Measurements from ENCODE around the gene EHF.

EHF gene

DNA sequence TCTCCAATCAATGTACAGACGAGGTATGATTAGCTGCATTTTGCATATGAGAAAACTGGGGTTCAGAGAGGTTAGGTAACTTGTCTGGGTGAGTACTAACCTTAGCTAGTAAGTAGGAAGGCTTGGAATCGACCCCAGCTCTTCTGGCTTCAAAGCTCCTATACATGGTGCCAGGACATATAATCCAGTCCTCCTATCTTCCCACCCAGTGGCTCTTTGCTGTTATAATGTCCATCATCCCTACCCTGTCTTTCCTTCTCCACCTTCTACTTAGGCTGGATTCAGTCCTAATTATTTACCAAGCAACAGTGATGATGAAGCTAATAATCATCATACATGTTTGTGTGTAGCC is 20.0 kb downstream of the EHF start (continued):
- TF ChIP-seq, protein P1, sequence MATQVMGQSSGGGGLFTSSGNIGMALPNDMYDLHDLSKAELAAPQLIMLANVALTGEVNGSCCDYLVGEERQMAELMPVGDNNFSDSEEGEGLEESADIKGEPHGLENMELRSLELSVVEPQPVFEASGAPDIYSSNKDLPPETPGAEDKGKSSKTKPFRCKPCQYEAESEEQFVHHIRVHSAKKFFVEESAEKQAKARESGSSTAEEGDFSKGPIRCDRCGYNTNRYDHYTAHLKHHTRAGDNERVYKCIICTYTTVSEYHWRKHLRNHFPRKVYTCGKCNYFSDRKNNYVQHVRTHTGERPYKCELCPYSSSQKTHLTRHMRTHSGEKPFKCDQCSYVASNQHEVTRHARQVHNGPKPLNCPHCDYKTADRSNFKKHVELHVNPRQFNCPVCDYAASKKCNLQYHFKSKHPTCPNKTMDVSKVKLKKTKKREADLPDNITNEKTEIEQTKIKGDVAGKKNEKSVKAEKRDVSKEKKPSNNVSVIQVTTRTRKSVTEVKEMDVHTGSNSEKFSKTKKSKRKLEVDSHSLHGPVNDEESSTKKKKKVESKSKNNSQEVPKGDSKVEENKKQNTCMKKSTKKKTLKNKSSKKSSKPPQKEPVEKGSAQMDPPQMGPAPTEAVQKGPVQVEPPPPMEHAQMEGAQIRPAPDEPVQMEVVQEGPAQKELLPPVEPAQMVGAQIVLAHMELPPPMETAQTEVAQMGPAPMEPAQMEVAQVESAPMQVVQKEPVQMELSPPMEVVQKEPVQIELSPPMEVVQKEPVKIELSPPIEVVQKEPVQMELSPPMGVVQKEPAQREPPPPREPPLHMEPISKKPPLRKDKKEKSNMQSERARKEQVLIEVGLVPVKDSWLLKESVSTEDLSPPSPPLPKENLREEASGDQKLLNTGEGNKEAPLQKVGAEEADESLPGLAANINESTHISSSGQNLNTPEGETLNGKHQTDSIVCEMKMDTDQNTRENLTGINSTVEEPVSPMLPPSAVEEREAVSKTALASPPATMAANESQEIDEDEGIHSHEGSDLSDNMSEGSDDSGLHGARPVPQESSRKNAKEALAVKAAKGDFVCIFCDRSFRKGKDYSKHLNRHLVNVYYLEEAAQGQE (tag by site-specific recombination; IDR thresholded peaks at IDR 0.05) = no peak
- TF ChIP-seq, protein P2, sequence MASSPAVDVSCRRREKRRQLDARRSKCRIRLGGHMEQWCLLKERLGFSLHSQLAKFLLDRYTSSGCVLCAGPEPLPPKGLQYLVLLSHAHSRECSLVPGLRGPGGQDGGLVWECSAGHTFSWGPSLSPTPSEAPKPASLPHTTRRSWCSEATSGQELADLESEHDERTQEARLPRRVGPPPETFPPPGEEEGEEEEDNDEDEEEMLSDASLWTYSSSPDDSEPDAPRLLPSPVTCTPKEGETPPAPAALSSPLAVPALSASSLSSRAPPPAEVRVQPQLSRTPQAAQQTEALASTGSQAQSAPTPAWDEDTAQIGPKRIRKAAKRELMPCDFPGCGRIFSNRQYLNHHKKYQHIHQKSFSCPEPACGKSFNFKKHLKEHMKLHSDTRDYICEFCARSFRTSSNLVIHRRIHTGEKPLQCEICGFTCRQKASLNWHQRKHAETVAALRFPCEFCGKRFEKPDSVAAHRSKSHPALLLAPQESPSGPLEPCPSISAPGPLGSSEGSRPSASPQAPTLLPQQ (tag by site-specific recombination; IDR thresholded peaks at IDR 0.05) = no peak

DNA sequence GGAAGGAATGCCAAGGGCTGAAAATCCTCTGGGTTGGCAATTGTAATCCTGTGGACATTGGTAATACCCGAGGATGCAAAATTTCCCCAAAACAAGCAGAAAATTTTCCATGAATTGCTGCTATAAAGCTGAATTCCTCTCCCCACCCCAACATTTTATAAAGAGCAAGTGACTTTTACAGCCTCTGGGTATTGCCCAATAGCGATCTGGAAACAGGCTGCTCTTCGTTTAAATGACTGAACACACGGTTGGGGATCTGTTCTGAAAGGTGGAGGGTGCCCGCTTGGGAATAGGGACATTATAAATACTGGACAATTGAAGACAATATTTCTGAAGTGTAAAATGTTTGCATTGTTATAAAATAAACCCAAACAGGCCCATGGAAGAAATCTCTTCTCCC is 20.6 kb downstream of the EHF start:
- POLR2A ChIA-PET = no interaction called here
- Histone ChIP-seq H3K9me3 (ENCODE audit: control insufficient read depth, insufficient read depth, low read depth, low read length) (no peaks in the 10 kb centered on the region), H3K27ac (ENCODE audit: extremely low read depth, low read depth, low read length) (no peak overlapping the region), H3K4me3 (ENCODE audit: low read depth, low read length) (no peak overlapping the region), H3K4me1 (ENCODE audit: control insufficient read depth, insufficient read depth, low read length) (no peaks in the 10 kb centered on the region), H3K36me3 (ENCODE audit: control insufficient read depth in 2 of 2, insufficient read depth in 1 of 2, low read length in 2 of 2) (no peaks in the 10 kb centered on the region)
- TF ChIP-seq ZNF426 (tag by site-specific recombination; IDR thresholded peaks at IDR 0.05) (no peak), ZNF596 (tag by site-specific recombination; IDR thresholded peaks at IDR 0.05) (no peak), ZNF155 (tag by site-specific recombination; IDR thresholded peaks at IDR 0.05) (no peak), ZFP69B (tag by site-specific recombination; IDR thresholded peaks at IDR 0.05) (no peak), ZNF214 (tag by site-specific recombination; IDR thresholded peaks at IDR 0.05; ENCODE audit: borderline replicate concordance) (no peak), BCL11B (tag by site-specific recombination; IDR thresholded peaks at IDR 0.05; ENCODE audit: low read depth) (no peak), KLF1 (tag by site-specific recombination; IDR thresholded peaks at IDR 0.05) (no peak), ZNF19 (tag by site-specific recombination; IDR thresholded peaks at IDR 0.05; ENCODE audit: low read depth) (no peak), ZSCAN30 (tag by site-specific recombination; IDR thresholded peaks at IDR 0.05) (no peak)
- TF ChIP-seq, protein P3, sequence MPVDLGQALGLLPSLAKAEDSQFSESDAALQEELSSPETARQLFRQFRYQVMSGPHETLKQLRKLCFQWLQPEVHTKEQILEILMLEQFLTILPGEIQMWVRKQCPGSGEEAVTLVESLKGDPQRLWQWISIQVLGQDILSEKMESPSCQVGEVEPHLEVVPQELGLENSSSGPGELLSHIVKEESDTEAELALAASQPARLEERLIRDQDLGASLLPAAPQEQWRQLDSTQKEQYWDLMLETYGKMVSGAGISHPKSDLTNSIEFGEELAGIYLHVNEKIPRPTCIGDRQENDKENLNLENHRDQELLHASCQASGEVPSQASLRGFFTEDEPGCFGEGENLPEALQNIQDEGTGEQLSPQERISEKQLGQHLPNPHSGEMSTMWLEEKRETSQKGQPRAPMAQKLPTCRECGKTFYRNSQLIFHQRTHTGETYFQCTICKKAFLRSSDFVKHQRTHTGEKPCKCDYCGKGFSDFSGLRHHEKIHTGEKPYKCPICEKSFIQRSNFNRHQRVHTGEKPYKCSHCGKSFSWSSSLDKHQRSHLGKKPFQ (tag by site-specific recombination; IDR thresholded peaks at IDR 0.05) = no peak
- TF ChIP-seq, protein P4, sequence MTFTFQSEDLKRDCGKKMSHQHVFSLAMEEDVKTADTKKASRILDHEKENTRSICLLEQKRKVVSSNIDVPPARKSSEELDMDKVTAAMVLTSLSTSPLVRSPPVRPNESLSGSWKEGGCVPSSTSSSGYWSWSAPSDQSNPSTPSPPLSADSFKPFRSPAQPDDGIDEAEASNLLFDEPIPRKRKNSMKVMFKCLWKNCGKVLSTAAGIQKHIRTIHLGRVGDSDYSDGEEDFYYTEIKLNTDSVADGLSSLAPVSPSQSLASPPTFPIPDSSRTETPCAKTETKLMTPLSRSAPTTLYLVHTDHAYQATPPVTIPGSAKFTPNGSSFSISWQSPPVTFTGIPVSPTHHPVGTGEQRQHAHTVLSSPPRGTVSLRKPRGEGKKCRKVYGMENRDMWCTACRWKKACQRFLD (tag by site-specific recombination; IDR thresholded peaks at IDR 0.05) = no peak
- CTCF ChIA-PET = interaction anchor here (0.9 kb wide), 2 partner anchors 55 to 56 kb away, joined by 3 to 4 read pairs; no protein-coding TSS in a partner anchor

DNA sequence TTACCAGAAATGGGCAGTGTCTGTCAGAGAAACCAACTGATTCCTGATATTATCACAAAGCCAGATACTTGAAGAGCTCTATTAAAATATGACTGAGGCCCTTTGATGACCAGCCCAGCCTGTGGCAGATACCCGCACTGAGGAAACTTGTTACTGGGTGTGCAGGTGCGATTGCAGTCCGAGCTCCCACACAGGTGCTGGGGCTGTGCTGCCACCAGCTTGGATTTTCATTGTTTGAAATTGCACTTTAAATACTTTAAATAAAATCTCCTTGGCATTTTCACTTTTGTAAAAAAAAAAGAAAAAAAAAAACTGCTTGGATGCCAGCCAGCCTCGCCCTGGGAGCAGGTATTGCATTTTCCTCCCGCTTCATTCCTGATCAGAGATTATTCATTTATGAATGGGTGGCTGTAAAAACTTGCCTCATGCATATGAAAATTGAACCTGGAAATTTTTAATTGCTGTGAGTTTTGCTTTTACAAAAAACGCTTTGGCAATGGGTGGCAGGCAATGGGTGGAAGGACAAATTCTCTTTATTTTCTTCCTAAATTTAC is 21.2 kb downstream of the EHF start:
- CTCF ChIA-PET = no interaction called here

More for the DNA sequence above, 21.2 kb downstream of the EHF start:
- no peak overlapping the region for H3K27ac ChIP-seq (ENCODE audit: extremely low read depth, low read depth, low read length)
- POLR2A ChIA-PET = no interaction called here
- no peaks in the 10 kb centered on the region for H3K4me1 ChIP-seq (ENCODE audit: control insufficient read depth, insufficient read depth, low read length)
- no peak overlapping the region for H3K4me3 ChIP-seq (ENCODE audit: low read depth, low read length)
- H3K36me3 ChIP-seq (ENCODE audit: control insufficient read depth in 2 of 2, insufficient read depth in 1 of 2, low read length in 2 of 2) = no peaks in the 10 kb centered on the region
- TF ChIP-seq ZNF473 (tag by site-specific recombination; IDR thresholded peaks at IDR 0.05) (no peak), ZNF121 (tag by site-specific recombination; IDR thresholded peaks at IDR 0.05) (no peak), ZNF561 (tag by site-specific recombination; IDR thresholded peaks at IDR 0.05; ENCODE audit: borderline replicate concordance) (no peak), MZF1 (tag by site-specific recombination; IDR thresholded peaks at IDR 0.05; ENCODE audit: borderline replicate concordance) (no peak)
- no peaks in the 10 kb centered on the region for H3K9me3 ChIP-seq (ENCODE audit: control insufficient read depth, insufficient read depth, low read depth, low read length)
